A549 (cell line): ENCODE measurements around the gene PDLIM3.

Source experiments
- CTCF ChIP-seq: fragments of >200 bp; sonication (Bioruptor Twin); formaldehyde crosslinking; IDR thresholded peaks from 3 replicates; pipeline ENCODE4 v1.5.1; 2016
- ESRRA ChIP-seq: fragments of 150-350 bp; IDR thresholded peaks from 2 replicates; pipeline ENCODE4 v1.6.1; 2014; ENCODE audit warnings: mild to moderate bottlenecking, low read length, borderline replicate concordance

- TF ChIP-seq ESRRA: no peak
- no peak for TF ChIP-seq CTCF
These were observed 31.7 kb upstream of the PDLIM3 start for GRCh38 chr4:185566972-185567371.
